Bronchial epithelial cell (primary cell): ENCODE results near the gene DROSHA. TPM values are rescaled to one million over a fixed set of nuclear protein-coding genes. Genes with fewer than 3 reads are reported as not detected.
A peak's percentile ranks its signal among the peaks of the same experiment; 100 is the strongest.
"Not testable (repeated sequence)": the region's sequence is repeated elsewhere in the genome, so short reads cannot be mapped to it uniquely, and the experiment has no call there.

ENCODE experiments used
- DNase-seq: peaks from one replicate; pipeline ENCODE4 v3.0.0-alpha.2; 2010; ENCODE audit warnings: low read depth
- FAIRE-seq: peaks from 2 replicates; lab custom pipeline; 2011; peaks lifted over from hg19 to GRCh38; lab: Jason Lieb, UNC
- H3K27me3 ChIP-seq: 2 replicates; pipeline ENCODE4 v1.5.1; 2011; ENCODE audit warnings: low read length; ENCODE audit not compliant: control insufficient read depth, insufficient read depth
- H3K36me3 ChIP-seq: 2 replicates; pipeline ENCODE4 v1.5.1; 2011; ENCODE audit warnings: low read length; ENCODE audit not compliant: control insufficient read depth, insufficient read depth
- H3K4me3 ChIP-seq: 2 replicates; pipeline ENCODE4 v1.5.1; 2011; ENCODE audit warnings: mild to moderate bottlenecking, low read depth, low read length, control low read depth
- total RNA-seq: library from RNA; depleted of rRNA; stranded (reverse); fragments of >200 nt; gene quantifications from 2 replicates; pipeline ENCODE4 v1.2.1, GENCODE V29; 2014
- TF ChIP-seq, protein P1 (sequence below): IDR thresholded peaks from 2 replicates; pipeline ENCODE4 v1.5.1; 2011; ENCODE audit warnings: mild to moderate bottlenecking, moderate library complexity, low read length, control low read depth, inconsistent platforms; ENCODE audit not compliant: insufficient read depth, severe bottlenecking

The DROSHA gene
- total RNA-seq, 1 donor from 2014 or later, result 30.8 TPM

GRCh38 chr5:31559942-31560341, 28.0 kb upstream of the DROSHA start:
- no peaks in the 10 kb centered on the region for H3K27me3 ChIP-seq
- FAIRE-seq (no peak), DNase-seq (no peak)
- TF ChIP-seq, protein P1, sequence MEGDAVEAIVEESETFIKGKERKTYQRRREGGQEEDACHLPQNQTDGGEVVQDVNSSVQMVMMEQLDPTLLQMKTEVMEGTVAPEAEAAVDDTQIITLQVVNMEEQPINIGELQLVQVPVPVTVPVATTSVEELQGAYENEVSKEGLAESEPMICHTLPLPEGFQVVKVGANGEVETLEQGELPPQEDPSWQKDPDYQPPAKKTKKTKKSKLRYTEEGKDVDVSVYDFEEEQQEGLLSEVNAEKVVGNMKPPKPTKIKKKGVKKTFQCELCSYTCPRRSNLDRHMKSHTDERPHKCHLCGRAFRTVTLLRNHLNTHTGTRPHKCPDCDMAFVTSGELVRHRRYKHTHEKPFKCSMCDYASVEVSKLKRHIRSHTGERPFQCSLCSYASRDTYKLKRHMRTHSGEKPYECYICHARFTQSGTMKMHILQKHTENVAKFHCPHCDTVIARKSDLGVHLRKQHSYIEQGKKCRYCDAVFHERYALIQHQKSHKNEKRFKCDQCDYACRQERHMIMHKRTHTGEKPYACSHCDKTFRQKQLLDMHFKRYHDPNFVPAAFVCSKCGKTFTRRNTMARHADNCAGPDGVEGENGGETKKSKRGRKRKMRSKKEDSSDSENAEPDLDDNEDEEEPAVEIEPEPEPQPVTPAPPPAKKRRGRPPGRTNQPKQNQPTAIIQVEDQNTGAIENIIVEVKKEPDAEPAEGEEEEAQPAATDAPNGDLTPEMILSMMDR, result no peak
- H3K36me3 ChIP-seq, result no peaks in the 10 kb centered on the region
- no peak overlapping the region for H3K4me3 ChIP-seq

- Histone ChIP-seq H3K36me3 (peaks cover 2% of the 10 kb centered on the region), H3K4me3 (no peak overlapping the region), H3K27me3 (no peaks in the 10 kb centered on the region)
- TF ChIP-seq, protein P1, result no peak
- FAIRE-seq (no peak), DNase-seq (no peak)
These were observed 24.6 kb upstream of the DROSHA start for GRCh38 chr5:31556461-31556860.

DNA sequence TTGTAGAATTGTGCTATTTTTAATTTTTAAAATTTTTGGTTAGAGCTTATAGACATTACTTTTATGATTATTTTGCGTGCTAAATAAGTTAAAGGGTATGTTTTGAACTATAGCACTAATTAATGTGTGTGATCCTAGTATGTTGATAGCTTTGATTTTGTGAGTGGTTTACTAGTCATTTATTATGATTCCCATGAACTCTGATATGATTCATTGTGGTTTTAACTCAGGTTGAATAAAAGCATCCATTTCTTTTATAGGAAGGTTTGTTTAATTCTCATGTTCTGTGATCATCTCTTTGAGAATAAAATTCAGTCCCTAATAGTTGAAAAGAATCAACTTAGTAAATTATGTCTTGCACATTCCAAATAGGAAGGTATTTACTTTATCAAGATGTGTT, 22.7 kb upstream of the DROSHA start:
- TF ChIP-seq, protein P1, result no peak
- DNase-seq (peak; percentile 26), FAIRE-seq (no peak)
- Histone ChIP-seq H3K27me3 (no peaks in the 10 kb centered on the region), H3K36me3 (peaks cover 3% of the 10 kb centered on the region), H3K4me3 (no peak overlapping the region)

GRCh38 chr5:31553863-31554262, 22.0 kb upstream of the DROSHA start:
- no peaks in the 10 kb centered on the region for H3K27me3 ChIP-seq
- FAIRE-seq, result no peak
- H3K36me3 ChIP-seq, result peaks cover 3% of the 10 kb centered on the region
- peak; percentile 30 for DNase-seq
- TF ChIP-seq, protein P1, result no peak
- no peak overlapping the region for H3K4me3 ChIP-seq

DNA sequence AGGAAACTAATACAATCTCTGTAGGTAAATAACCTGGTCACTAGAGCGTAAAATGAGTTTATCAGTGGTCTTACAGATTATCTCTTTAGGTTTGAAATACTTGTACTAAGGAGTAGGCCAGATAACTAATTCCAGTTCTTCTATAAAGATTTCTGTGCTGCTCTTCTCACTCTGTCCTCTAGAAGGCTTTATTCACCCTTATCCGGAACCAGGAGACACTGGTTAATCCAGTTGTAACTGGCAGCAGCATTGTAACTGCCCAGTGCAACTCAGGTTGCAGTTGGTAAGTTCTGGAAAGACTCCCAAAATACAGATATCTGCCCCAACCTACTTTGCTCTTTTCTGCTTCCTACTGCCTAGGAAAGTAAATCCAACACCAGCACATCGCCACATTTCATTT, 20.0 kb upstream of the DROSHA start:
- DNase-seq (no peak), FAIRE-seq (no peak)
- TF ChIP-seq, protein P1, result no peak
- peaks cover 6% of the 10 kb centered on the region for H3K36me3 ChIP-seq
- H3K4me3 ChIP-seq, result no peak overlapping the region
- H3K27me3 ChIP-seq, result no peaks in the 10 kb centered on the region

DNA sequence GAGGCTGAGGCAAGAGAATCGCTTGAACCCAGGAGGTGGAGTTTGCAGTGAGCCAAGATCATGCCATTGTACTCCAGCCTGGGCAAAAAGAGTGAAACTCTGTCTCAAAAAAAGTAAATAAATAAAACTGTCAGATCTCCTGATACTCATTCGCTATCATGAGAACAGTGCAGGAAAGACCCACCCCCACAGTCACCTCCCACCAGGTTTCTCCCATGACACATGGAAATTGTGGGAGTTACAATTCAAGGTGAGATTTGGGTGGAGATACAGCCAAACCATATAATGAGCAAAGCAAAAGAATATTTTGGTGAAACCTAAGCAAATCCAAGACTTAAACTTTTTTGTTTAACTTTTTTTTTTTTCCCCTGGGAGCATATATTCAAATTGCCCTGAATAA, 17.2 kb upstream of the DROSHA start:
- H3K27me3 ChIP-seq, DNase-seq, H3K36me3 ChIP-seq, H3K4me3 ChIP-seq, FAIRE-seq: not testable (repeated sequence)
